HL-60 (cell line): Measurements from ENCODE around the gene SVEP1.

ENCODE experiments used
- POLR2AphosphoS5 ChIP-seq: IDR thresholded peaks from 2 replicates; pipeline ENCODE4 v1.6.1; 2012; ENCODE audit warnings: low read depth
- TF ChIP-seq, protein P1 (sequence below): IDR thresholded peaks from one replicate; pipeline ENCODE4 v1.5.1; 2011; ENCODE audit warnings: low read length, control low read depth, inconsistent platforms; ENCODE audit not compliant: insufficient read depth

GRCh38 chr9:110426052-110426709 lies 153.4 kb downstream of the SVEP1 start:
- TF ChIP-seq, protein P1, sequence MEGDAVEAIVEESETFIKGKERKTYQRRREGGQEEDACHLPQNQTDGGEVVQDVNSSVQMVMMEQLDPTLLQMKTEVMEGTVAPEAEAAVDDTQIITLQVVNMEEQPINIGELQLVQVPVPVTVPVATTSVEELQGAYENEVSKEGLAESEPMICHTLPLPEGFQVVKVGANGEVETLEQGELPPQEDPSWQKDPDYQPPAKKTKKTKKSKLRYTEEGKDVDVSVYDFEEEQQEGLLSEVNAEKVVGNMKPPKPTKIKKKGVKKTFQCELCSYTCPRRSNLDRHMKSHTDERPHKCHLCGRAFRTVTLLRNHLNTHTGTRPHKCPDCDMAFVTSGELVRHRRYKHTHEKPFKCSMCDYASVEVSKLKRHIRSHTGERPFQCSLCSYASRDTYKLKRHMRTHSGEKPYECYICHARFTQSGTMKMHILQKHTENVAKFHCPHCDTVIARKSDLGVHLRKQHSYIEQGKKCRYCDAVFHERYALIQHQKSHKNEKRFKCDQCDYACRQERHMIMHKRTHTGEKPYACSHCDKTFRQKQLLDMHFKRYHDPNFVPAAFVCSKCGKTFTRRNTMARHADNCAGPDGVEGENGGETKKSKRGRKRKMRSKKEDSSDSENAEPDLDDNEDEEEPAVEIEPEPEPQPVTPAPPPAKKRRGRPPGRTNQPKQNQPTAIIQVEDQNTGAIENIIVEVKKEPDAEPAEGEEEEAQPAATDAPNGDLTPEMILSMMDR, result no peak
- TF ChIP-seq POLR2AphosphoS5, result no peak
